Stimulated activated CD8-positive, alpha-beta memory T cell treated with anti-CD3 and anti-CD28 coated beads, Interleukin-4, amount 100 ng/mL, for 1 hour (primary cell): Measurements from ENCODE around the gene BANP.
"Not testable (repeated sequence)": the region's sequence is repeated elsewhere in the genome, so short reads cannot be mapped to it uniquely, and the experiment has no call there.

Experiments used
- DNase-seq, 2 donors: peaks; one replicate each; pipeline ENCODE4 v3.0.0-alpha.2; 2020; ENCODE audit warnings: low read depth in 2 of 2, low spot score in 1 of 2

BANP gene

GRCh38 chr16:88045361-88045760 is 94.1 kb downstream of the BANP start:
- DNase-seq = not testable (repeated sequence)

GRCh38 chr16:88045820-88046303 is 94.6 kb downstream of the BANP start:
- no peak for DNase-seq

- DNase-seq = no peak
These were observed 96.2 kb downstream of the BANP start for GRCh38 chr16:88047462-88047861.

- DNase-seq = no peak
These were observed 97.8 kb downstream of the BANP start for GRCh38 chr16:88048985-88049384.

- DNase-seq = no peak
These were observed 98.6 kb downstream of the BANP start for GRCh38 chr16:88049561-88050545.

- no peak for DNase-seq
These were observed 99.9 kb downstream of the BANP start for GRCh38 chr16:88050952-88051660.

GRCh38 chr16:88052661-88053060 is 101.4 kb downstream of the BANP start:
- DNase-seq = no peak

GRCh38 chr16:88053479-88053878 is 102.2 kb downstream of the BANP start:
- DNase-seq = not testable (repeated sequence)

- DNase-seq = no peak
These were observed 104.1 kb downstream of the BANP start for GRCh38 chr16:88055356-88055755.

GRCh38 chr16:88056212-88056611 is 105.0 kb downstream of the BANP start:
- no peak for DNase-seq

- no peak for DNase-seq
These were observed 106.4 kb downstream of the BANP start for GRCh38 chr16:88057656-88058055.

- no peak for DNase-seq
These were observed 106.9 kb downstream of the BANP start for GRCh38 chr16:88058136-88058535.

- DNase-seq = no peak
These were observed 107.6 kb downstream of the BANP start for GRCh38 chr16:88058817-88059216.

GRCh38 chr16:88059701-88060386 is 108.6 kb downstream of the BANP start:
- no peak for DNase-seq

- DNase-seq = no peak
These were observed 109.4 kb downstream of the BANP start for GRCh38 chr16:88060524-88061219.

GRCh38 chr16:88061346-88062110 is 110.3 kb downstream of the BANP start:
- DNase-seq = no peak

- no peak for DNase-seq
These were observed 111.3 kb downstream of the BANP start for GRCh38 chr16:88062341-88063210.

- no peak for DNase-seq
These were observed 112.1 kb downstream of the BANP start for GRCh38 chr16:88063211-88063773.
